Left cardiac atrium (tissue), 4 donors: ENCODE measurements around the gene TNIP2. TPM values are rescaled to one million over a fixed set of nuclear protein-coding genes. Genes with fewer than 3 reads are reported as not detected.
A peak's percentile ranks its signal among the peaks of the same experiment; 100 is the strongest.
"Not testable (repeated sequence)": the region's sequence is repeated elsewhere in the genome, so short reads cannot be mapped to it uniquely, and the experiment has no call there.

ENCODE experiments used
- ATAC-seq, 2 donors: fragments of 200-7000 bp; cut with Tn5 transposase; one replicate each; pipeline ENCODE4 v1.9.1; 2020; ENCODE audit warnings: mild to moderate bottlenecking in 2 of 2, moderate library complexity in 2 of 2
- DNase-seq: peaks from one replicate; pipeline ENCODE4 v3.0.0-alpha.2; 2020
- intact Hi-C, 2 donors: fragments of 100-400 bp; cut with DNase I; formaldehyde crosslinking; loops; one replicate each; pipeline versions ENCODE4 v1.14.1 to v1.15.1; 2022 to 2023
- total RNA-seq, 2 donors: library from RNA; stranded (reverse); fragmentation: NEBNext Ultra II Directional; extraction: Animal tissue kit (Norgen Biotek cat#: 25700); gene quantifications; one replicate each; pipeline ENCODE4 v1.2.1, GENCODE V29; 2021
- donor health status: DM: no; HTN: yes; CAD: no.
- donor health status: DM: no; HTN: yes; CAD: no; lungs with severe emphysema.
- donor health status: DM: yes; HTN: yes; CAD: no.
- donor health status: Dilated cardiomyopathy.

Gene TNIP2
- total RNA-seq, 2 donors from 2014 or later: 23.2 to 31.4 TPM

DNA sequence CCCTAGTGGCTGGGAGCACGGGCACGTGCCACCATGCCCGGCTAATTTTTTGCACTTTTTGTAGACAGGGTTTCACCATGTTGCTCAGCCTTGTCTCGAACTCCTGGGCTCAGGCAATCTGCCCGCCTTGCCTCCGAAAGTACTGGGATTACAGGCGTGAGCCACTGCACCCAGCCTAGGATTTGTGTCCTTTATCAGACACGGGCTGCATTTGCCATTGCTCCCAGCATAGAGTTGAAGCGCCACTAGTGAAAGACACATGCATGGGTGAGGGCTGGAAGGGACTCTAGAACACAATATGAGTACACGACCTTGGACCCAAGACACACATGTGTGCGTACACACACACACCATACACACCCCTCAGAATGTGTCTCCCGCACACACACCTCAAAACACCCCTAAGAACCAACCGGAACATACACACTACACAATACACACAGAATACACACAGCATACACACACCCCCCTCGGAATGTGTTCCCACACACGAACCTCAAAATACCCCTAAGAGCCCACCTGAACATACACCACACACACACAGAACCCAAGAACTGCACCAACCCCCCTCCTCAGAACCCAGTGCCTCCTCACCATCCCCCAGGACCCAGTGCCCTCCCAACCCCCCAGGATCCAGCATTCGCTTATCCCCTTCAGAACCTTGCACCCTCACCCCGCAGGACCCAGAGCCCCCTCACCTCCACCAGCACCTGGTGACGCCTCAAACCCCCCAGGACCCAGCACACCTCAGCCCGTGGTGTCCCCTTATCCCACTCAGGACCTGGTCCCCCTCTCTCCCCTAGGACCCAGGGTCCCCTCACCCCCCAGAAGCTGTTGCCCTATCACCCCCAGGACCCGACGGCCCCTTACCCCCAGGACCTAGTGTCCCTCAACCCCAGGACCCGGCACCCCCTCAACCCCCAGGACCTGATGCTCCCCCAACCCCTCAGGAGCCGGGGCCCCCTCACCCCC lies 1.0 kb downstream of the TNIP2 start:
- ATAC-seq: peak in 1 of 2 donors; percentile 1
- intact Hi-C loops: no loop called here
- no peak for DNase-seq

DNA sequence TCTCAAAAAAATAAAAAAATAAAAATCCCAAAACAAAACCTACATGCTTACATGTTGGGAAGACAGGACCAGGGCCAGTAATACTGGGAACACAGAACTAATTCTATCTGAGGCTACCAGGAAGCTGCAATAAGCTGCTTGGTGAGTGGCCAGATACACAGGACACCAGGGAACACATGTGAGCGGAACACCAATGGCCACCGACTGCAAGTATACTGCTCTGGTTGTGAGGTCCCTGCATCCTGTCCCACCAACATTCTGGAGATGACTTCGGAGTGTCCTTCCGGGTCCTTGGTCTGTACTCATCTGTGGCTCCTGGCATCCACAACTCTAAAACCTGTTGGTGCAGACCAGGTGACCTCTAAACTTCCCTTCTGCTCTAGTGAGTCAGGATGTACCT lies 2.7 kb downstream of the TNIP2 start:
- intact Hi-C loops: no loop called here
- no peak for ATAC-seq
- DNase-seq: no peak

DNA sequence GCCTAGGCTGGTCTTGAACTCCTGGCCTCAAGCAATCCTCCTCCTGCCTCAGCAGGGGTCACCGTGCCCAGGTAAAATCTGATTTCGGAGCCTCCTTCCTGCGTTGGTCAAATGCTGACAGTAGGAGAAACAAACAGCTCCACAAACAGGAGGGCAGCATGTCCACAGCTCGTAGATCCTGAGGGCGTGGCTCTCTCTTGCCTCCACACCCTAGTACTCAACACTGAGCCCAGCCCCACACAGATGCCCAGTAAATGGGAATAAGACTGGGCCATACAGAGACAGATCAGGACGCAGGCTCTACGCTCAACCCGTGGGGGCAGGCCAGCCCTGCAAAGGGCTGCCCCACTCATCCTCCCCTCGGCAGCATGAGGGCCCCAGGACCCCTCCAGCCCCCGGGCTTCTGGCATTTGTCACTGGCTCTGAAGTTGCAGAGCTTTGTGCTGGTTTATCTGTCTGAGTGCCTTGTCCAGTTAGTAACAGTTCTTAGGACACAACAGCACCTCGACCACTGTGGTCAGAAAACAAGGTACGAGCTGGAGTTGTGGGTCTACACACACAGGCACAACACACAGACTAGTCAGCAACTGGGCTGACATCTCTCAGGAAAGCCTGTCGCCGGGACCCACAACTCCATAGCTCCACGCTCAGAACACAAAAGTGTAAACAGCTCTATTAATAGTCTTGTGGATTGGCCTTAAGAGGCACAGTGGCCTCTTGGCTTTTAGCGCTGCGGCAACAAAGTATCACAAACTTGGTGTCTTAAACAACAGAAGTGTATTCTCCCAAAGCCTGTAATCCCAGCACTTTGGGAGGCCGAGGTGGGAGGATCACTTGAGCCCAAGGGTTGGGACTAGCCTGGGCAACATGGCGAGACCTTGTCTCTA lies 5.2 kb downstream of the TNIP2 start:
- DNase-seq (no peak), ATAC-seq (no peak)
- intact Hi-C loops: no loop called here

DNA sequence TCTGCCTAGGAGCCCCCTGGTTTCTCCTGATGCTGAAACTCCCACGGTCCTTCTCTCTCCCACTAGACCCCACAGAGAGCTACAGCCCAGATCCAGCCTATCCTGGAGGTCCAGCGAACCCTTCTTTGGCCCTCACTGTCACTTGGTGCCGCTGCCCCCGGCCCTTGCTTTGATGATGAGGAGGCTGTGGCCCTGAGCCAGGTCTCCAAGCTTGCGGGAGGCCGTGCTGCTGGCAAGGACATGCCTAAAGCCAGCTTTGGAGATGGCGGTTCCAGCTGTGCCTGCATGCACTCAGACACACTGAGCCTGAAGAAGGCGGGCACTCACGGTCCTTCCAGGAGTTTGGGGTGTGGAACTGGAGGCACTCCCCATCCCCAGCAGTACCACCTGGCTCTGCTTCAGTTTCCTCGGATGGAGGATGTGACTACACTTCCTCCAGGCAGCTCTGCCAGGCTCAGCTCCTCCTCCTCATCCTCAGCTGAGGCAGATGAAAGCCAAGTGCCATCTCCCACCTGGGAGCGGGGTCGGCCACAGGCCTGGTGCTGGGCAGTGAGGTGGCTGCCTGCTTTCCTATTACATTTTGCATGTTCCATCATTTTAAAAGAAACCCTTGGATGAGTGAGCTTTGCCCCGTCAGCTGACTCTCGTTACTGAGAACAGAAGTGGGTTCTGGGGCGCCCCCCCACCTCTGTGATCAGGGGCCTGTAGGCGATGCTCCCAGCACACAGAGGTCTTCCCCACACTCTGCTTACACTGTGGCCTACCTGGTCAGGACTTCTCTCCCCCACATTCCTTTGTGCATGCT lies 9.0 kb downstream of the TNIP2 start:
- no peak for DNase-seq
- ATAC-seq: no peak
- intact Hi-C loops: no loop called here

DNA sequence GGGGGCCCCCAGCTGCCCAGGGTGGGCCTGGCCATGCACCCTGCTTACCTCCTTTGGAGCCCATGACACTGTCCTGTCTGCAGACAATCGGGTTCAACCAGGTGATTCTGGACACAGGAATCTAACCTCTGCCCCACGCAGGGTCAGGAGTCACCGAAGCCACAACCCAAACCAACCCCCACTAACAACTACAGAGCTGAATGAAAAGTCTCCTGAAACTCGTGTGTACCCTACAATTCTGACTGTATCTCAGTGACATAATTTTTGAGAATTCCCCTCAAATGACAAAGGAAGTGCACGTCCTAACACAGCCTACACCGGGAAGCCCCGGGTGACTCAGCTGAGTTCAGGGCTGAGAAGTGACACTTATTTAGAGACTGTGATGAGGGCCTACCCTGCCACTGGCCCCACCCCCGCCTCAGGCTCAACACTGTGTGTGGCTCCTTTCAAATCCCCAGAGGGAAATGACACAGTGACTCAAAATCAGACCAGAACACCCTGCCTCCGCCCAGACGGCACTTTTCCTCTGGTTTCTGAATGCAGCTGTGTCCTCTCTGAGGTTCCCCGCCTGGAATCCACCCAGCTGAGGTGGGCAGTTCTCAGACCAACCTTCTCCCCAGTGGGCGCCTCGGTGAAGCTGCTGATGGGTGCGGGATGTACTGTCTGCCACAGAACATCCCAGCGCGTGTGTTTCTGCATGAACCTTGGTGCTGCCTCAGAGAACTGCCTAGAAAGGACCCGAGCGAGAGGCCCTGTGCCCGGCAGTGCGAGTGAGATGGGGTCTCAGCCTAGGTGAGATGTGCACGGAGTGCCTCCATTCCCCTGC lies 9.9 kb downstream of the TNIP2 start:
- peak; percentile 65 for DNase-seq
- intact Hi-C loops: no loop called here
- peak; percentile 66 to 79 for ATAC-seq

DNA sequence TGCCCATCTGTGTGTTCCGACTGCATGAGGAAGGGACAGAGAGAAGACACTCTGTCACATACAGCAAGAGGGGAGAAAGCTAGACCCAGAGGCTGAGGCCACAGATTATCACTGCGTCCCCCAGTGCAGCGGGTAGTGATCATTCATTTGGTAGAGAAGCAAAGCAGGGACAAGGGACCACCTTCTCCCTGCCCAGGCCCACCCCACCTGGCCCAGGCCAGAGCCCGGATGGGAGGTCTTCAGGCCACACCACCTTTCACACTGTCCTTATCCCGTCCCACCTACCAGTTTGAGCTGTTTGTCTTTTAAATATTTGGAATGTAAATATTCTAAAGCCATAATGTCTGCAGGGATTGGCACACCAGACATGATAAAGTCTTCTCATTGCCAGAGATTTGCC lies 10.6 kb downstream of the TNIP2 start:
- ATAC-seq (no peak), DNase-seq (no peak)
- intact Hi-C loops: no loop called here

DNA sequence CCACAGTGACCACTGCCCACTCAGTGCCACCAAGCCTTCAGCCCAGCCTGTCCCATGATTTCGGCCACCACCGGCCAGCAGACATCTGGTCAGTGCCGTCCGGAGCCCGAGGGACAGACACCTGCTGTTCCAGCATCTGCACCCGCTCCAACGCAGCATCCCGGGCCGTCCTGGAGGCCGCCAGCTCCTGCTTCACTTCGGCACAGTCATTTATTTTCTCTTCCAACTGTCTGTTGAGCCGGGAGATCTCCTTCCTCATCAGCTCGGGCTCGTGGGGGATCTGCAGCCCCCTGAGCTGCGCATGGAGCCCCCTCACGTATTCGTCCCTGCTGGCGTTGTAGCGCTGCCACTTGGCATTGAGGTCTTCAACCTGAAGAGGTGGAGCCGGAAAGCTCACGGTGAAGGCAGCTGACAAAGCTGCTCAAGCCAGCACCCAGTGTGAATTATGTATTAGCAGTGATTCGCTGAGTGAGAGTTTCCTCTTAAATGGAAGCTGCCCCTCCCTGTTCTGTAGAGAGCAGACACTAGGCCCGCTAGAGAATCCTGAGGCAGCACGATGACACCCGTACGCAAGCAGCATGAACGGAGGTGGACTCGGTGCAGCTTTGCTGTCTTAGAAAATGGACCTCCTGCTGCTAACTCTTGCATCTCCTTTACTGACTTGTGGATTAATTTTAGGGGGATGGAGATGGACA lies 11.4 kb downstream of the TNIP2 start:
- ATAC-seq: no peak
- intact Hi-C loops: no loop called here

DNA sequence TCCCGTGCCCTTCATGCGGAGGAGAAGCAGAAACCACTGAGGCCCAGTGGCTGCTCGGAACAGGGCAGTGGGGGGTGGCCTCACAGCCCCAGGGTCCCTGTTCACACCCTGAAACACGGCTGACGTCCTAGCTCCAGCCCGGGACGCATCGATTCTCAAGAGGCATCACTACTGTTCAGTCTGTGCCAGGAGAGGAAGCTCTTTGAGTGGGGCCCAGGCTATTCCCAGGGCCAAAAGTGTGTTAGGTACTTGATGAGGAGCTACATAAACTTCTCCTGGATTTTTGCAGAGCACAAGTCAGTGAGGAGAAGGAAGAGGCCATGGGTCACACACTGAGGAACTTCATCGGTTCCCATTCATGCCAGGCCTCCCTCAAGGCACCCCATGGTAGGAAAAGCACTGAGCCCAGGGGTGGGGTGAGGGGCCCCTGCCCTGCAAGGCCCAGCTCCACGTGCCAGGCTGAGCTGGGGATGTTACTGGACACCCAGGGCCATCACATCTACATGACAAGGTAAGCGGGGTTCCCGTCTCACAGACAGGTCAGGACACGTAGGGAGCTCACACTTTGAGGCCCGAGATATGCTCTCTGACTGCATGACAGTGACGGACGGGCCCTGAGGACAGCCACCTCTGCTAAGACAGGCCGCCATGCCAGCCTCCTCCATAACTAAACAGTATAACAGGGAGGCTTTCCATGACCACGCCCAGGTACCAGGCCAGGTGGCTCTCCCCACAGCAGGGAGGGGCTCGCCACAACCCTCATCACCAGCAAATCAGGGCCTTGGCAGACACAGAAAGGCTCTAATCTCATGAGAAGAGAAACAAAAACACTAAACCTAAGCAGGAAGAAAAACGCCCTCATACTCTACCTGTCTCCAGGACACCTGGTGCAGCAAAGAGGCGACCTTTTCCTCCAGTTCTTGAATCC lies 12.4 kb downstream of the TNIP2 start:
- intact Hi-C loops: no loop called here
- DNase-seq: no peak
- ATAC-seq: no peak

More for the DNA sequence above, 11.4 kb downstream of the TNIP2 start:
- no peak for DNase-seq

DNA sequence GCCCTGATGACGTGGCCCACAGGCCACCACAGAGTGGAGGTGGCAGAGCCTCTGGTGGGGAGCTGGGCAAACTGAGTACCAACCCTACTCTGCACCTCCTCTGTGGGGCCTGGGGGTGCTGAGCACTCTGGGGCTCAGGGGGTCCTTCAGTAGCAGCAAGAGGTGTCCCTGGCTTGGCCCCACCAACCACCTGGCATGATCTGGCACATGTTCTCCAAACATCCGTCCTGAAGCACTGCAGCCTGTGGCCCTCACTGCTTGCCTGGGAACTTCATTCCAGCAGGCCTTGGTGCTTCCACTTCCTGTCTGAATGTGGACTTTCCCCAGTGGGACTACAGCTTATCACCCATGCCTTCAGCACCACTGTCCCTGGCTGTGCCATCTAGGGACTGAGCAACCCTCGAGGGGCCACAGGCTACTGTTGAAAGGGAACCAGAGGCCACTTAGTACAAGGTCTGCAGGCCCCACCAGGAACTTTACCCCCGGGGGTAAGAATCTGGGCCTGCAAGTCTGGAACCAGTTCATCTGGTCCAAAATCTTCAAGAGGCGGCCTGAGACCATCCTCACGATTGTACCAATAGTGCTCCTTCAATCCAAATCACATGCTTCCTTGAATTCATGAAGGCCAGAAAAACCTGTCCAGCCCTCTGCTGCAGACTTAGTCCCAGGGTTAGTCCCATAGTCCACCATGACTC lies 13.2 kb downstream of the TNIP2 start:
- DNase-seq: no peak
- intact Hi-C loops: no loop called here
- ATAC-seq: no peak

DNA sequence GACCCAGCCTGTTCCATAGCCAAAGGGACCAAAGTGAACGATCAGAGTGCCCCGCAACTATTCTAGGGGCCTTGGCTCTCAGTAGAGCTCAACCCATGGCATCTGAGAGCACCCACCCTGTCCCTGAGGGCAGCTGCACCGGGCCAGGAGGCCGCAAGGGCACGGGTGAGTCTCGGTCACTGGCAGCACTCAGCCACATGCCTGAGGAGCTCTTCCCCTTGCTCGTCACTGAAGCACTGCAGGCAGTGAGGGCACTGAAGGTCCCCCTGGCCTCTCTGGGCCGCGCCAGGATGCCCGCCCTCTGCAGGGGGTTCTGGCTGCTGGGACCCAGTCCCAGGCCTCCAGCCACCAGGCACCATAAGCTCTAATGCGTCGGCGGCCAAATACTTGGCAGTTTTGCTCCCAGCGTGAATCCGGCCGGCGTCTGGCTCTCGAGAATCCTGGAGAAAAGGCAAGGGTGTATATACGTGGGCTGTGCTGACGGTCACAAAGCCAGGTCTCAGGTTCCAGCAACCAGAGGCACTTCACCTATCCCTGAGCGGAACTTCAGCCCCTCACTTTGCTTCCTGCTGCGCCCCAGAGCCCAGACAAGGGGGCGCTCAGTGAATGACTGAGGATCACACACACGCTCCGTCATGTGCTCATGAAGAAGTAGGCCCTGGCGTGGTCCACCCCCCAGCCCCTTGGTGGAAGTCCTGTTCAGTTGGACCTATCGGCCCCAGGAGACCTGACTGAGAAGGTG lies 13.9 kb downstream of the TNIP2 start:
- DNase-seq (no peak), ATAC-seq (no peak)
- intact Hi-C loops: no loop called here

DNA sequence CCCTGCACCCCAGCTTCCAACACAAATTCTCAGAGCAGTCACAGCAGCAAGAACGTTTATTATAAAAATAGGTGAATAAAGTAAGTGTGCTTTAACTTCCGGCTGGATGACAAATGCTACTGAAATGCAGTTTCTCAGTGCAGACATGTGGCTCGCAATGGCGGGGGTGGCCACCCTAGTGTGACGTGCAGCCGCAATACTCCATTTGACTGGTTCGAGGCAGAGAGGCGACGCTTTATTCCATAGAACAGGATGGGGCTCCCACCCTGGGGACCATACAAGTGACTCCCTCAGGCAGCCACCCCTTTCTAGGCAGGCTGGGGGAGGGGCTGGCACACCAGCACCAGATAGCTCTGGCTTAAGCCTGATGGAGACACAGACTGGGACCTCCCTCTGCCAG lies 14.5 kb downstream of the TNIP2 start:
- no peak for ATAC-seq
- DNase-seq: no peak
- intact Hi-C loops: no loop called here

DNA sequence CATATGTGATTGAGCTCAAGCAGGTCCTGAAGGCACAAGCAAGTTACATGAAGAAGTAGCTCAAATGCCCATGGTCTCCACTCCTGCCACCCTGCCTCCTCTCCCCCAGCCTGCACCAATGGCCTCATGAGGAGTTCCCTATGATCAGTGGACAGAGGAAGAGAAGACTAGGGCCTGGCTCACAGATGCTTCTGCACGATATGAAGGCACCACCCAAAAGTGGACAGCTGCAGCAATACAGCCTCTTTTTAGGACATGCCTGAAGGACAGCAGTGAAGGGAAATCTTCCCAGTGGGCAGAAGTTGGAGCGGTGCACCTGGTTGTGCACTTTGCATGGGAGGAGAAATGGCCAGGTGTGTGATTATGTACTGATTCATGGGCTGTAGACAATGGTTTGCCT lies 17.8 kb downstream of the TNIP2 start:
- intact Hi-C loops, ATAC-seq, DNase-seq: not testable (repeated sequence)

DNA sequence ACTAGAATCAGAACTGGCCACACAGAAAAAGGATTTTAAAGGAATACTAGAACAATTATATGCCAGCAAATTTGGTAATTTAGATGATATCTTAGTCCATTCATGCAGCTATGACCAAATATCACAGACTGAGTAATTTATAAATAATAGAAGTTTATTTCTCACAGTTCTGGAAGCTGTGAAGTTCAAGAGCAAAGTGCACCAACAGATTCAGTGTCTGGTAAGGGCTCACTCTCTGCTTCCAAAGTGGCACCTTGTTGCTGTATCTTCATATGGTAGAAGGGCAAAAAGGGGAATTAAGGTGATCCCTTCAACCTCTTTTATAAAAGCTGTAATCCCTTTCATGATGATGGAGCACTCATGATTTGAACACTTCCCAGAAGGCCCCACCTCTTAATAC lies 20.3 kb downstream of the TNIP2 start:
- no peak for DNase-seq
- intact Hi-C loops: no loop called here
- no peak for ATAC-seq

DNA sequence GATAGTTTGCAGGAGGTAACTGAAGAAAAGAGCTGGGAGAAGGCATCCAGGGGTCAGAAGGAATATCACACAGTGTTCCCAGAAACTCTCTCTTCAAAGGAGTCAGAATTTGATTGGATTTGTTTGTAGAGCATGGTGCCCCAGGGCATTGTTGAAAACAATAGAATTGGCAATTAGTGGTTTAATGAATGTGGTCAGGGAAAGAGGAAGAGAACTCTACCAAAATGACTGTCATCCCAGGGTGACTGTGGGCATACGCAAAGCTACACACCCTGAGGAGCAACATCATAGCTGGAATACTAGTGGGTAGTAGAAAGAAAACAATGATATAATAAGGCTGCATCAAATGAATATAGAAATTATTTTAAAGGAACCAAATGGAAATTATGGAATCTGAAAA lies 21.5 kb downstream of the TNIP2 start:
- DNase-seq (no peak), ATAC-seq (no peak)
- intact Hi-C loops: no loop called here

DNA sequence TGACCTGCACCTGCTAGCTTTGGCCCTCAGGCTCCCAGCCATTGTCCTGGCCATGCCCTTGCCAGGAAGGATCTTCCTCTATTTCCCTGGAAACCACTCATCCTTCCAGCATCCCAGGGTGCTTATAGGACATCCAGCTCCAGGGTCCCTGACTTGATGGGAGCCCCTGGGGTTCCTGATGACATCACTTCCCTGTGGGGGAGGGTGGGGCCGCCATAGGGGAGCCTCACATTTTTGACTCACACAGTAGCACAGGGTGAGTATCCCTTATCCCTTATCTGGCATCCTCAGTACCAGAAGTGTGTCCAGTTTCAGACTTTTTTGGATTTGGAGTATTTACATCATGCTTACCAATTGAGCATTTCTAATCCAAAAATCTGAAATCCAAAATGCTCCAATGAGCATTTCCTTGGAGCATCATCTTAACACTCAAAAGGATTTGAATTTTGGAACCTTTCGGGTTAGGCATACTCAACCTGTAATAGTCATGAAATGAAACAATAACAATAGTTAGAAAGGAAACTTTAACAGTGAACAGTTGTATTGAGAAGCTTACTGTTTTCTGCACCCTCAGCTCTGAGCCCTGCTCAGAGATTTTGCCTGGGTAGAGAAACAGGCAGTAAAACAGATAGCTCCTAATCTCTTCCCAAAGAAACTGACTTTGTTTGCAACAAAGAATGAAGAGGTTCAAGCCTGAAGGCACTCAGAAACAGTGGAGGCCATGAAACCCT lies 22.1 kb downstream of the TNIP2 start:
- DNase-seq (no peak), ATAC-seq (peak in 1 of 2 donors; percentile 9)
- intact Hi-C loops: no loop called here
